GOT3 (cell line): ENCODE data around the gene NAIP.
"Not testable (repeated sequence)": the region's sequence is repeated elsewhere in the genome, so short reads cannot be mapped to it uniquely, and the experiment has no call there.

ENCODE experiments used
- DNase-seq: peaks from one replicate; lab custom pipeline; 2025; ENCODE audit warnings: mixed read lengths; lab: John Stamatoyannopoulos, UW

Gene NAIP

GRCh38 chr5:71025289-71025953 is at the start of gene NAIP:
TSS of gene NAIP (minus strand) at chr5:71025339. CDS start at chr5:71012915, 12,424 bp downstream.
- DNase-seq, result not testable (repeated sequence)

GRCh38 chr5:71067262-71067928 is 42.3 kb upstream of the NAIP start, which contains the start of gene GTF2H2:
TSS of gene GTF2H2 (minus strand) at chr5:71067676. CDS start at chr5:71062763, 4,913 bp downstream.
- not testable (repeated sequence) for DNase-seq

DNA sequence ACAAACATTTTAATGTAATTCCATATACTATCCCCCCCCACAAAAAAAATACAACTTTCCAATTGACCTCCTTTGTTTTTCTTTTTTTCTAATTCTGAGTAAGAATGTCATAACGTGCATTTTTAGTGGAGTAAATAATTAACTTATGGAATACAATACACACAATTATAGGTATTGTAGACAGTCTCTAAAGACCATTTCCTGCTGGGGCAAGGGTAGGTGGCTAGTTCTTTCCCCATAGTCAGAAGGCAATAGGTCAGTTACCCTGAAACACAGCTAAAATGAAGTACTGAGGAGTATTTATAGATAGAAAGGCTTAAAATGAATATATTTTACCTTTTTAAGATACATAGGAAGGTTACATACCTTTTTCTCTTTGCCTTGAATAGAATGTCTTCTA is 36.2 kb upstream of the NAIP start:
- not testable (repeated sequence) for DNase-seq

GRCh38 chr5:71059426-71059825 is 34.3 kb upstream of the NAIP start:
- DNase-seq, result not testable (repeated sequence)

DNA sequence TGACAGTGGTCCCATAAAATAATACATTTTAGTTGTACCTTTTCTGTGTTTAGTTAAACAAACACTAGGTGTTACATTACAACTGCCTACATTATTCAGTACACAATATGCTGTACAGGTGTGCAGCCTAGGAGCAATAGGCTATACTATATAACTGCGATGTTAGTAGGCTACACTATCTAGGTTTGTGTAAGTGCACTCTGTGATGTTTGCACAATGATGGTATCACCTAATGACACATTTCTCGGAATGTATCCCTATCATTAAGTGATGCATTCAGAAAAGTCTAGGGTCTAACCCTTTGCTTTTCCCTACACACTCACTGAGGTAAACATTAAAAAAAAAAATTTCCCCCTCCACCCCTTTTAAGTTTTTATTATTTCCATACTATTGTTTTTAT is 19.7 kb upstream of the NAIP start:
- not testable (repeated sequence) for DNase-seq

GRCh38 chr5:71044128-71044527 is 19.0 kb upstream of the NAIP start:
- not testable (repeated sequence) for DNase-seq

GRCh38 chr5:71031046-71031776 is 6.1 kb upstream of the NAIP start:
- DNase-seq, result not testable (repeated sequence)

GRCh38 chr5:71020643-71021042 is 4.5 kb downstream of the NAIP start:
- DNase-seq, result not testable (repeated sequence)

DNA sequence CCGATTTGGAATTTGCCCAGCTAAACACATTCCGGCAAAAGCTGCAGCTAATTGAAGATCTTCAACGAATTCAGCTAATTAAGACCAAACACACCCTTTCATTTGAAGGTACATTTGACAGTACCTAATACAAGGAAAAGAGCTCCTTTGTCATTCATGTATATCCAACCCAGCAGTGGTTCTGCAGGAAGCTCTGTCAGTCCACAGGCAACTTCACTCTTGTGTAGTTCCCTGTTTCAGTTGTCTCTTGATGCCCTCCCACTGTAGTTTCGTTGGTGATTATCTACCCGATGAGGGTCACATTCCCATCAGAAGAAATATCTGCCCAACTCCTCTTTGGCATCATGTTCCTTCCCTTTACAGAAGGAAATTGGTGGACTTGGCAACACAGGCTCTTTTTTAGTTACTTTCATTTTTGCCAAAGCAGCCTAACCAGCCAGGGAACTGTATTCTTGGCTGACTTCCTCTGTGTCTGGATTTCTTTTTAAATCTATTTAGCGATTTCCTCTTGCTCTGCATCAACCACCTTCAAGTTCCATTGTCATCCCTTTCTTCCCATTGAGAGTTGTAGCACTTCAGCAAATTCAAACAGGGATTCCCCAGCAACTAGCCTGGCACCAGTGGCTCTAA is 6.6 kb downstream of the NAIP start:
- DNase-seq, result not testable (repeated sequence)

DNA sequence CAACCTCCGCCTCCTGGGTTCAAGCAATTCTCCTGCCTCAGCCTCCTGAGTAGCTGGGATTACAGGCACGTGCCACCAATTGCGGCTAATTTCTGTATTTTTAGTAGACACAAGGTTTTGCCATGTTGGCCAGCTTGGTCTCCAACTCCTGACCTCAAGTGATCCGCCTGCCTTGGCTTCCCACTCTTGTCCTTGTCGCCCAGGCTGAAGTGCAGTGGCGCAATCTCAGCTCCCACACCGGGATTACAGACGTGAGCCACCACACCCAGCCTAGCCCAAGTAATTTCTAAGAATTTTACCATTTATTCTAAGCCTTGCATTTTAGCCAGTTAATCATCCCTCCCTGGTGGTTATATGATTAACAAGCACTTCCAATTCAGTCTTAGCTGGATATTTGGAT is 11.0 kb downstream of the NAIP start:
- DNase-seq, result no peak

DNA sequence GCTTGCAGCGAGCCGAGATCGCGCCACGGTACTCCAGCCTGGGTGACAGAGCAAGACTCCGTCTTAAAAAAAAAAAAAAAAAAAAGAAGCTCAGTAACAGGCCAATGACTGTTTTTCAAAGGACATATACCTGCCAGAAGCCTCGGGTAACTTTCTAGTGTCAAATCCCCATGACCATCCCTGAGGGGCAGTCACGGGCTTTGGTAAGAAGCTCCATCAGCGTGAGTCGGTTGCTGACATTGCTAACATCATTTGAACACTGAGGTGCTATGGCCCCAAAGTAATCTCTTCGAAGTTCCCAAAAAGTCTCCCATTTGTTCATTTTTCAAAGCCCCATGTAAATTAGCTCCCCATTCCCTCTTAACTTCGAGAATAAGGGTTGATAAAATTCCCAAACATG is 11.6 kb downstream of the NAIP start:
- no peak for DNase-seq

GRCh38 chr5:71011194-71011792 is 13.8 kb downstream of the NAIP start:
- DNase-seq, result no peak

DNA sequence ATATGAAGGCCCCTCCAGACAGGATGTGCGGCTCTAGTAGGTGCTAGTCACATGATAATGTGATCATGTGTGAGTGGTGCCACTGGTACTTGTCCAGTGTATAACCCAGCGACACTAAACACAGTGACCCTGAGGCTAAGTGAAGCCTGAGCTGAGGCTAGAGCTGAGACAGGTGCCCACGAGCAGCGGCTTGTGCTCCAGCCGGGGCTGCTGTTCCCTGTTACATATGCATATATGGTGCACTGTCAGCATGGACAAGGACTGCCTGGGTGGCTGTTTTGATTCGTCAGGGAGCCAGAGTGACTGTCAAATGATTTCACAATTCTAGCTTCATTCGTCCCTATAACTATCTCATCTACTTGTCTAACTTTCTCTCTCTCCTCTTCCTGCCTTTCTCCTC is 18.2 kb downstream of the NAIP start:
- DNase-seq, result not testable (repeated sequence)

DNA sequence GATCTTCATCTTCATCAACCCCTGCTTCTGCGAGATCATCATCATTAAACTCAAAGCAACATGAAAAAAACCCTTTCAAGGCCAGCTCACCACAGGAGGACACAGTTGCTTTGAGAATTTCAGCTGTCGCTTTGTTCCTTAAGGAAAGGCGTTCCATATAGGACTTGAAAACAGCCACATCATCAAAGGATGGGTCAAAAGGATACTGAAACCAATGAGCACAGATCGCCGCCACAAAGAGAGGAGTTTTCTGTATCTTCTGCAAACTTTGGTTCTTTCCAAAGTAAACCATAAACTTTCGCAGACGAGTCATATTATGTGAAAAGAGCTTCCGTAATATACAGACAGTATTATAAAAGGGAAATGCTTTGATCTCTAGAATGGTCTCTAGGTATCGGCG is 40.3 kb downstream of the NAIP start:
- not testable (repeated sequence) for DNase-seq

DNA sequence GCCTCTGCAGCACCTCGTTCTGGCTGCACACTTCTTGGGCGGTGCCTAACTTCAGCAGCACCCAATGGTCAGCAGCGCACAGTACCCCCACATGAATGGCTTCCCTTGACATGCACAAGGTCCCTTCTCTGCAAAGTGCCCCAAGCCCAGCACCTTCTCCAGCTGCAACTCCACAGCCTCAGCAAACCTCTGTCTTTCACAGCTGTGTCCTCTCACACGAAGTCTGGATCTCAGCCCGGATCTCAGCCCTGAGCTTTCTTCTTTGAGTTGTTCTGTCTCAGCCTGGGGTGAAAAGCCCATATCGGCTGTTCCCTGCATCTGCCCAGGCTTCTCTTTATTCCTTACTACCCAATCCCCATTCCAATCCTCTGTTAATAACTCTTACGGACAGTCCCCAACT is 57.9 kb downstream of the NAIP start:
- DNase-seq, result not testable (repeated sequence)

DNA sequence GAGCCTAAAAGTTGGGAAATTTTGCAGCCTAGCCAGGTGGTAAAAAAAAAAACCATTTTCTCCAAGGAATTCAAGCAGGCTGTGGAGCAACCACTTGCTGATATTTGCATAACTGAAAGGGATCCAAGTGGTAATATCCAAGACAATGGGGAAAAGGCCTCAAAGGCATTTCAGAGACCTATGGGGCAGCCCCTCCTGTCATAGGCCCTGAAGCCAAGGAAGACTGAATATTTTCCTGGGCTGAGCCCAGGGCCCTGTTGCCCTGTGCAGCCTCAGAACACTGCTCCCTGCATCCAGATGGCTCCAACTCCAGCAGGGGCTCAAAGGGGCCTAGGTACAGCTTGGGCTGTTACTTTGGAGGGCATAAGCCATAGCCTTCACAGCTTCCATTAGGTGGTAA is 60.6 kb downstream of the NAIP start:
- DNase-seq, result not testable (repeated sequence)

GRCh38 chr5:70953068-70953467 is 72.1 kb downstream of the NAIP start:
- DNase-seq, result not testable (repeated sequence)

DNA sequence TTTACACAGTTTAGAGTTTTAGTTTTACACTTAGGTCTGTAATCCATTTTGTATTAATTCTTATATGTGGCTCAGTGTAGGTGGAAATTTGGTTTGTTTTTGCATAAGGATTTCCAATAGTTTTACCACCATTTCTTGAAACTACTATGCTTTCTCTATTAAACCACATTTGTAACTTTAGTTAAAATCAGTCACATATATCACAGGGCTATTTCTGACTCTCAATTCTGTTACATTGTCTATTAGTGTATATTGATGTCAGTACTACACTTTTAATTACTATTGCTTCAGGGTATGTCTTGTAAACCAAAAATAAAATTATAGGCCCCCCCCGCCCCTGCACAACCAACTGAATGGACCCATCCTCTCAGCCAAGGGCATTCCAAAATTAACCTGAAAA is 92.6 kb downstream of the NAIP start:
- not testable (repeated sequence) for DNase-seq

- DNase-seq, result not testable (repeated sequence)
Measured at GRCh38 chr5:70931709-70932368, 93.3 kb downstream of the NAIP start.

GRCh38 chr5:70925211-70925562 is 100.0 kb downstream of the NAIP start:
- DNase-seq, result not testable (repeated sequence)
